PC-9 (cell line): Measurements from ENCODE around the gene GPC1. TPM values are rescaled to one million over a fixed set of nuclear protein-coding genes. Genes with fewer than 3 reads are reported as not detected.

ENCODE experiments used
- BruUV-seq: library from RNA; stranded (reverse); fragments of 400-500 nt; replicated peaks from 2 replicates; lab custom pipeline; 2021; lab: Mats Ljungman, UMichigan
- CTCF ChIA-PET: fragments of 300-600 bp; sonication (Branson Sonifier 250); formaldehyde crosslinking; loops from one replicate; lab custom pipeline; 2022; ENCODE audit warnings: antibody characterized with exemption; lab: Charles Lee
- POLR2A ChIA-PET: fragments of 300-600 bp; sonication (Branson Sonifier 250); formaldehyde crosslinking; loops from one replicate; lab custom pipeline; 2022; ENCODE audit warnings: antibody characterized with exemption; ENCODE audit not compliant: unreplicated experiment; lab: Charles Lee
- DNase-seq, 2 experiments: peaks; one replicate each; pipeline versions ENCODE4 v3.0.0 to v3.0.0-alpha.2; 2015 to 2022; ENCODE audit warnings: mixed read lengths in 1 of 2
- H2AFZ ChIP-seq: fragments of 200-600 bp; sonication (generic); 2 replicates; pipeline ENCODE4 v1.8.1; 2017; ENCODE audit warnings: antibody characterized with exemption
- H3F3A ChIP-seq: fragments of 200-600 bp; sonication (generic); 2 replicates; pipeline ENCODE4 v1.8.1; 2017; ENCODE audit warnings: antibody characterized with exemption, mild to moderate bottlenecking, low read depth; ENCODE audit not compliant: insufficient read depth
- H3K27ac ChIP-seq: fragments of 200-600 bp; sonication (generic); 2 replicates; pipeline ENCODE4 v1.6.1; 2016; ENCODE audit warnings: mixed run types
- H3K27me3 ChIP-seq: fragments of 200-600 bp; sonication (generic); 2 replicates; pipeline ENCODE4 v1.6.1; 2016; ENCODE audit warnings: low read depth, mixed run types; ENCODE audit not compliant: insufficient read depth
- H3K36me3 ChIP-seq: fragments of 200-600 bp; sonication (generic); 2 replicates; pipeline ENCODE4 v1.6.1; 2016; ENCODE audit warnings: low read depth, mixed run types
- H3K4me1 ChIP-seq: fragments of 200-600 bp; sonication (generic); replicated peaks from 2 replicates; pipeline ENCODE4 v1.6.1; 2016; ENCODE audit warnings: mixed run types; ENCODE audit not compliant: insufficient read depth
- H3K4me2 ChIP-seq: fragments of 200-600 bp; sonication (generic); 2 replicates; pipeline ENCODE4 v1.6.1; 2017; ENCODE audit warnings: mixed run types
- H3K4me3 ChIP-seq: fragments of 200-600 bp; sonication (generic); 2 replicates; pipeline ENCODE4 v1.6.1; 2016; ENCODE audit warnings: mixed run types
- H3K79me2 ChIP-seq: fragments of 200-600 bp; sonication (generic); 2 replicates; pipeline ENCODE4 v1.6.1; 2017; ENCODE audit warnings: low read depth, mixed run types
- H3K9me2 ChIP-seq: fragments of 200-600 bp; sonication (generic); 2 replicates; pipeline ENCODE4 v1.8.1; 2017; ENCODE audit warnings: mild to moderate bottlenecking; ENCODE audit not compliant: insufficient read depth
- H3K9me3 ChIP-seq: fragments of 200-600 bp; sonication (generic); 2 replicates; pipeline ENCODE4 v1.8.1; 2016; ENCODE audit warnings: low read depth; ENCODE audit not compliant: insufficient read depth
- H4K20me1 ChIP-seq: fragments of 200-600 bp; sonication (generic); 2 replicates; pipeline ENCODE4 v1.8.1; 2017; ENCODE audit not compliant: insufficient read depth
- CTCF ChIP-seq: fragments of 200-600 bp; sonication (generic); conservative IDR thresholded peaks from 2 replicates; pipeline ENCODE4 v1.6.1; 2017; ENCODE audit warnings: mixed run types, antibody characterized with exemption, mild to moderate bottlenecking, moderate library complexity
- EZH2 ChIP-seq: fragments of 200-600 bp; sonication (generic); IDR thresholded peaks from 2 replicates; pipeline ENCODE4 v1.8.0; 2017; ENCODE audit warnings: antibody characterized with exemption, low read depth
- intact Hi-C: fragments of 100-400 bp; cut with micrococcal nuclease; formaldehyde crosslinking; loops from one replicate; pipeline ENCODE4 v1.10.0; 2022; ENCODE audit not compliant: unreplicated experiment
- total RNA-seq: library from RNA; stranded (reverse); gene quantifications from 2 replicates; pipeline ENCODE4 v1.2.3, GENCODE V29; 2021

GPC1 gene
- total RNA-seq, 1 experiment from 2014 or later, result 302 TPM

- intact Hi-C loops, result no loop called here
- Histone ChIP-seq H3K79me2 (no peaks in the 10 kb centered on the region), H3K27me3 (no peaks in the 10 kb centered on the region), H3K4me3 (no peak overlapping the region), H3K4me2 (no peak overlapping the region), H4K20me1 (no peaks in the 10 kb centered on the region), H3K9me2 (no peaks in the 10 kb centered on the region), H3K27ac (no peak overlapping the region), H3K4me1 (no peaks in the 10 kb centered on the region), H2AFZ (no peak overlapping the region), H3K9me3 (no peaks in the 10 kb centered on the region), H3K36me3 (no peaks in the 10 kb centered on the region), H3F3A (no peaks in the 10 kb centered on the region)
- ChIA-PET CTCF (no interaction called here), POLR2A (no interaction called here)
- BruUV-seq, result no TSS peak
- TF ChIP-seq EZH2, result no peak
- TF ChIP-seq CTCF, result no peak
- no peak for DNase-seq
These were observed 24.0 kb upstream of the GPC1 start for GRCh38 chr2:240411261-240412160.

DNA sequence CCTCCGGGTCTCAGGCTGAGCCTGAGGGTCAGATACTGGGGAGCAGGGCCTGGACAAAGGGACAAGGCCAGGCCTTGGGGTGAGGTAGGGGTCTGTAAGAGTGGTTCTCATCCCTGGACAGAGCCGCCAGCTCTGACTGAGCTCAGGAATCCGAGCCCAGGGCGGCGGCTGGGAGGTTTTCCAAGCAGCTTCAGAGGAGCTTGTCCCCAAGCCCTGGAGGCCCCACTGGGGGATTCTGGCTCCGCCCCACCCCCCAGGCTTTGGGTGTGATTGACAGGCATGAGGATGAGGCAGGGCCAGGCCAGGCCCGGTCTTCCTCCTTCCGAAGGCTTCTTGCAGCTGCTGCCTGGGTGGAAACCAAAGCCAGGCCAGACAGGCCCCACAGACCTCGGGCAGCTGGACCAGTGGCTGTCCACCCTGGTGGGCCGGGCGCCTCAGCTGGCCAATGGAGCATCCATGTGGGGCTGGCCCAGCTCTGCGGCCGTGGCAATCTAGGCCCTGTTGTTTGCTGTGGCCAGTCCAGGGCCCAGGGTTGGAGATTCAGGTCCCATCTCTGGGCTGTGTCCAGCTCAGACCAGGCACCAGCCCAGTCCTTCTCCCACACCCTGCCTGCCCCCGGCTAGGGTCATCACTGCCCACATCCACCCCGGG is 23.1 kb upstream of the GPC1 start:
- no peaks in the 10 kb centered on the region for H3F3A ChIP-seq
- no peaks in the 10 kb centered on the region for H3K27me3 ChIP-seq
- no peaks in the 10 kb centered on the region for H3K9me2 ChIP-seq
- TF ChIP-seq EZH2 (no peak), CTCF (no peak)
- no peak overlapping the region for H2AFZ ChIP-seq
- no peaks in the 10 kb centered on the region for H4K20me1 ChIP-seq
- DNase-seq, result no peak
- H3K27ac ChIP-seq, result no peak overlapping the region
- H3K36me3 ChIP-seq, result no peaks in the 10 kb centered on the region
- ChIA-PET POLR2A (no interaction called here), CTCF (no interaction called here)
- no peaks in the 10 kb centered on the region for H3K9me3 ChIP-seq
- H3K4me1 ChIP-seq, result no peaks in the 10 kb centered on the region
- no TSS peak for BruUV-seq
- no peak overlapping the region for H3K4me2 ChIP-seq
- intact Hi-C loops, result no loop called here
- H3K79me2 ChIP-seq, result no peaks in the 10 kb centered on the region
- H3K4me3 ChIP-seq, result no peak overlapping the region

DNA sequence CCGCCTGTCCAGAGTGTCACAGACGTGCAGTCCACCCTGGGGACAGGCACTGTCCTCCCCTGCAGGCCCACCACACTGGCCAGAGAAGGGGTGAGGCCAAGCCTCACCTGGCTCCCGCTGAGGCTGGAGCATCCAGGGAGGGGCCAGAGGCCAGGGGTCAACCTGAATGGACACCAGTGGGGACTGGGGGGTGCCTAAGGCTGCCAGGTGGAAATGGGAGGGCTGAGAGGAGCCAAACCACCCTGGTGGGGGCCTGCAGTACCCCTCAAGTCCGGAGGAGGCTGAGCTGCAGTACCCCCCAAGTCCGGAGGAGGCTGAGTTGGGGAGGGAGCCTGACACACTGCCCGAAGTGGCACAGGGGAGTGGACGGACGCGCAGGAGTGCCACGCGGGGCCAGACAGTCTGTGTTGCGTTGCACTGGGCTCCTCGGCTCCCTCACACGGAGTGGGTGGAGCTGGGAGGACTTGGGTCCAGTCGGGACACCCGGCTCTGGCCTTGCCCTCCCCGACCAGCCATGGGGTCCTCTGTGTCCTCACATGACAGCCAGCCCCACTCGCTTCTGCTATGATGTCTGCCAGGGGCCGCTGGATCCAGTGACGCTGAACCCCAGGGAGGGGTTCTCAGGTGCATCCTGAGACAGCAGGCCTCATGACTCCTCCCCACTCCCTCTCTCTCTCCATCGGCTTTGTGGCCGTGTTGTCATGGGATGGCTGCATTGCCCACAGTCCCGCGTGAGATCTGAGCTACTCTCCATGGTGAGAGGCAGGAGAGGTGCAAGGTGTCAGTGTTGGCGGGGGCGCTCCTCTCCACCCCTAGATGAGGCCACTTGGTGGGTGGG is 22.3 kb upstream of the GPC1 start:
- H3K36me3 ChIP-seq, result no peaks in the 10 kb centered on the region
- BruUV-seq, result no TSS peak
- H3K9me3 ChIP-seq, result peaks cover 5% of the 10 kb centered on the region; the same call in 1 of the 2 replicates
- H2AFZ ChIP-seq, result no peak overlapping the region
- TF ChIP-seq EZH2, result no peak
- H3K27ac ChIP-seq, result no peak overlapping the region
- intact Hi-C loops, result no loop called here
- no peaks in the 10 kb centered on the region for H4K20me1 ChIP-seq
- CTCF ChIA-PET, result no interaction called here
- no peak for DNase-seq
- H3K4me1 ChIP-seq, result no peaks in the 10 kb centered on the region
- no peaks in the 10 kb centered on the region for H3F3A ChIP-seq
- H3K79me2 ChIP-seq, result no peaks in the 10 kb centered on the region
- no peaks in the 10 kb centered on the region for H3K9me2 ChIP-seq
- H3K4me2 ChIP-seq, result no peak overlapping the region
- H3K27me3 ChIP-seq, result no peaks in the 10 kb centered on the region
- H3K4me3 ChIP-seq, result no peak overlapping the region
- POLR2A ChIA-PET, result no interaction called here
